Fibroblast of skin of scalp (primary cell): ENCODE results near the gene FRRS1.
"Not testable (repeated sequence)": the region's sequence is repeated elsewhere in the genome, so short reads cannot be mapped to it uniquely, and the experiment has no call there.

Experiments used
- DNase-seq: peaks from one replicate; pipeline ENCODE4 v3.0.0-alpha.2; 2013

Gene FRRS1

DNA sequence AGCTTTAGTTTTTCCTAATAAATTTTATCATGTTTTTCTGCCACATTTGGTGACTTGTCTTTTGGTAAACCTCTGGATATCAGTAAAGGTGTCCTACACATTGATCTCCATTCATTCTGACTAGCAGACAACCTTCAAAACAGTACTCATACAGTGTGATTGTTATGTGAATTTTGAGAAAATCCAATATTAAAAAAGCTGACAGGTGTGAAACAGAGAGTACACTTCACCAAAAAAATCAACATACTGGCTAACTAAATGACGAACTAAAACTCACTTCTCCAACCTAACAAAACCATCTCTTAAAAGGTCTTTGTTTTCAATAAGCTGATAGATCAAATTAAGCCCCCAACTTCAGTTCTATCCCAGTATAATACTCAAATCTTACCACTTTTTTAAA lies 1.5 kb downstream of the FRRS1 start:
- no peak for DNase-seq

DNA sequence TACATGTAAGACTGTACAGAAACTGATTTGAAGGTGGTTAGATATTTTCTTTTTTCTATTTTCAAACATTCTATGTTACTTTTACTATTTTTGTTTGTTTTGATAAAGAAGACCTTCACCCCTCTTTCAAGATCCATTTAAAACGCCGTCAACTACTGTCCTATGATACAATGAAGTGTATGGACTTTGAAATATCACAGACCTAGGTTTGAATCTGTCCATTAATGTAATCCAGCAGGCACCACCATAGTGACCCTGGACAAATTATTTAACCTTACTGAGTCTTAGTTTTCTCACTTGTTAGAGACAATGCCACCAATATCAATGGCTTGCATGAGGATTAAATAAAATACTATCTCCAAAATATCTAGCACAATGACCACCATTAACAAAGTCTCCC lies 2.0 kb downstream of the FRRS1 start:
- no peak for DNase-seq

DNA sequence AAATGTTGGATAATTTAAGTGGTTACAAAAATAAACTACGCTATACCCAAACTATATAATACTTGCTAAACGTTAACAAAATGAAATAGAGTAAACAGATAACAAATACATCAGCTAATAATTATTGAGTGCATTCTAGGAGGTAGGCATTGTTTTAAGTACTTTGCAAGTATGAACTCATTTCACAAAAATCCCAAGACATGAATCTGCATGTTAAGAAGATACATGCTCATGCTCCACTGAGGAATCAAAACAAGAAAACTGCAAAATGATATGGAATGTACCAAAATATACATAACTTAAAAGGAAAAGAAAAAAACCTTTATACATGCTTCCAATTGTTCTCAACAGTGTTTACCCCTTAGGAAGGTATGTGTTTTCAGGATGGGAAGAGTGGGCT lies 2.5 kb downstream of the FRRS1 start:
- DNase-seq: peak; percentile 15

DNA sequence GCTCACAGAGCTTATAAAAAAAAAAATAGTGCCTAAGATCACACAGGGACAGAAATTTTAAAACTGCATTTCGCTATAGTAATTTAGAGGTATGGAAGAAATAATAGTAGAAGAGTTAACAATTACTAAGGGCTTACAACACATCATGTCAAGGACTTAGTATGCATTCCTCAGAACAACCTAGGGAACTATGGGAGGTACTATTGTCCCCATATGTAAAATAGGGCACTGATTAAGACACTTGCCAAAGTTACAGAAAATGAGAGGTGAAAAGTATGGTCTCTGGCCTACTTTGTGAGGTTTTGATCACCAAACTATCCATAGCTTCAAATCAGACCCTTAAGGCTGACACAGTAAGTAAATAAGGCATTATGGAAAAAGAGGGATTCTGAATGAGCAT lies 4.7 kb downstream of the FRRS1 start:
- DNase-seq: no peak

DNA sequence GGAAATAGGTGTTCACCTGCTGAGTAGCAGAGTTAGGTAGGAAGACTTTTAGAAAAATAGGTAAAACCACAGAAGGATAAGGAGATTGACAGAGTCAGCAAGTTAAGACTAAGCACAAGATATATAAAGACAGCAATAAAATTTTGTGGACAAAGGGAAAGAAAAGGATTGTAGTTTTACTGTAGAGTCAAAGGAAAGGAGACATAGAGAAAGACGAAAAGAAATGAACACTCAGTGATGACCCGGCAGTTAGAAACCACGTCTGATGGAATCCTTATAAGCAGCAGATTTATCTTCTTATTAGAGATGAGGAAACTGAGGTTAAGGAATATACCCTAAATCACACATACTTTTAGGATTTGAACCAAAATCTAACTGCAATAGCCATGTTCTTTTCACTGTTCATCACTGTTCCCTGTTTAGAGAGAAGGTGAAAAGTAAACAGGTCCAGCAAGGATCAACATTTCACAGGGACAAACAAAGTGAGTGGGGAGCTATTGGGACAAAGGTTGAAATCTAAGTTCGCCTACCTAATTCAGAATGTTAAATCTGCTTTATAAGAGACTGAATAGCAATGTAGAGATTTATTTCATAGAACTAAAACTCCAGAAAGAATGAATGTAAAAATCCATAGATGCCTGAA lies 6.8 kb downstream of the FRRS1 start:
- DNase-seq: no peak

DNA sequence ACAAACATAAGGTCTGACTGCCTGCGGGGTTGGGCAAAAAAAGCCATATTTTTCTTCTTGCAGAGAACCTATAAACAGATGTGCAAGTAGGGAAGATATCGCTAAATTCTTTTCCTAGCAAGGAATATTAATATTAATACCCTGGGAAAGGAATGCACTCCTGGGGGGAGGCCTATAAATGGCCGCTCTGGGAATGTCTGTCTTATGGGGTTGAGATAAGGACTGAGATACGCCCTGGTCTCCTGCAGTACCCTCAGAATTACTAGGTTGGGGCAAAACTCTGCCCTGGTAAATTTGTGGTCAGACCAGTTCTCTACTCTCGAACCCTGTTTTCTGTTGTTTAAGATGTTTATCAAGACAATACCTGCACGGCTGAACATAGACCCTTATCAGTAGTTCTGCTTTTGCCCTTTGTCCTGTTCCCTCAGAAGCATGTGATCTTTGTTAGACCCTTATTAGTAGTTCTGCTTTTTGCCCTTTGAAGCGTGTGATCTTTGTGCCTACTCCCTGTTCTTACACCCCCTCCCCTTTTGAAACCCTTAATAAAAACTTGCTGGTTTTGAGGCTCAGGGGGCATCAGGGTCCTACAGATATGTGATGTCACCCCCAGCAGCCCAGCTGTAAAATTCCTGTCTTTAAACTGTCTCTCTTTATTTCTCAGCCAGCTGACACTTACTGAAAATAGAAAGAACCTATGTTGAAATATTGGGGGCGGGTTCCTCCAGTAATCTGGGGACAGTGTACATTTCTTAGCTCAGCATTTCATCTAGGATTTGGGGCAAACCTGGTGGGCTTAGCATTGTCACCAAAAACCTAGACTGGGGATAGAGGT lies 7.5 kb downstream of the FRRS1 start:
- DNase-seq: not testable (repeated sequence)

DNA sequence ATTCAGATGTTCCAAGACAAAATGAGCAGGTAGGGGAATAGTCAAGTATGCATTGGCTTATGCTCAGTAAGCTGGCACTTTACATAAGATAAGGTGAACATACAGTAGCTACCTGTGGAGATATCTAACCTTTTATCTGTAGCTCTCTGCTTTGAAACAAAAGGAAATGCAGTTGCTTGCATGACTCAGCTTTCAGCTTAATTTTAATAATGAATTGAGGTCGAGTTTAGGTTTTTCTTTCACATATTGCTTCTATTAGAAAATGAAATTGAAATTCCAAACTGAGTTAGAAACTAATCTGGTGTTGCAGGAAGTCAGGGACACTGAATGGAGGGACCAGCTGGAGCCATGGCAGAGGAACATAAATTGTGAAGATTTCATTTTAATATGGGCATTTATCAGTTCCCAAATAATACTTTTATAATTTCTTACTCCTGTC lies 8.3 kb downstream of the FRRS1 start:
- no peak for DNase-seq

DNA sequence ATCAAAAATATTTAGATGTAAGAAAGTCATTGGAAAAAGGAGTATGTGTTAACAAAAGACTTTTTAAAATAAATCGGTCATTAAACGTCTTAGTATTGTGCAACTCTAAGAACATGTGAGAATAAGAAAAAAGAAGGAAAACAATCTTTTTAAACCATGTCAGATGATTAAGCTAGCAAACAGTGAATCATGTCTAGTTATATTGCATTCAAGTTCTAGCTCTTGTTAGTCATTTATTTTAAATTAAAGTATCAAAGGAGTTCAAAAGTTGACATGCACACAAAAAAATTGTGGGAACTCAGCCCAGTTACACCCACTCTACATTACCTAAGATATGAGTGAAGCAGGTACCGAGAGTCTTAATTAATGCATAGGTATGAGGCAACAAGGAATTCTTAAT lies 9.8 kb downstream of the FRRS1 start:
- DNase-seq: no peak

DNA sequence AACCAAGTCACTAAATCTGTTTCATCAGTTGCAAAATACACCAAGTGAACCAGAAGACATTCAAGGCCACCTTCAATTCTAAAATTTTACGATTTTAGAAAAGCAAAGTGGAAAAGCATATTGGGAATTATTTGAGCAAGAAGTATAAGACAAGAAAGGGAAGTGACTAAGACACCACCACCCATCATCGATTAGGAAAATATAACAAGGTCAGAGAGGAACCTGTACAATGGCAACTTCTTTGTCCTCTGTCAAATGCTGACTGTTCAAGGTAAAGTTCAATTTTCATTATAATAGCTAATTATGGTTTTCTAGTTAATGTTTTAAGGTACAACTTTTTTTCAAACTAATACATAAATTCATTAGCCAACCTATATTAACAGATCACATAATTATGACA lies 10.8 kb downstream of the FRRS1 start:
- DNase-seq: no peak

DNA sequence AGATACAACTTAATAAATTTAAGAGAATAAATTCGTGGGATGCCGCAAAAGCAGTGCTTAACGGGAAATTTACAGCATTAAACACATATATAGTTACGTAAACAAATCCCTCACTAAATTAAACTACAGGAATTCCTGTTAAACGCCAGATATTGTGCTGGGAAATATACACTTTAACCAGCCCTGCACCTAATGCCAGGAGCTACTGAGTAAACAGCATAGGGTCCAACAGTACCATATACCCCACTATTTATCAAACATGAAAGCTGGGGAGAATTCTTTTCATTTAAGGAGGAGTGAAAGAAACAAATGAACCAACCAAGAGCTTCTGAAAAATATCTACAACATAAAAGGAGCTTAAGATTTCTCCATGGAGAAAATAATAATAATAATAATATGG lies 11.7 kb downstream of the FRRS1 start:
- DNase-seq: no peak

DNA sequence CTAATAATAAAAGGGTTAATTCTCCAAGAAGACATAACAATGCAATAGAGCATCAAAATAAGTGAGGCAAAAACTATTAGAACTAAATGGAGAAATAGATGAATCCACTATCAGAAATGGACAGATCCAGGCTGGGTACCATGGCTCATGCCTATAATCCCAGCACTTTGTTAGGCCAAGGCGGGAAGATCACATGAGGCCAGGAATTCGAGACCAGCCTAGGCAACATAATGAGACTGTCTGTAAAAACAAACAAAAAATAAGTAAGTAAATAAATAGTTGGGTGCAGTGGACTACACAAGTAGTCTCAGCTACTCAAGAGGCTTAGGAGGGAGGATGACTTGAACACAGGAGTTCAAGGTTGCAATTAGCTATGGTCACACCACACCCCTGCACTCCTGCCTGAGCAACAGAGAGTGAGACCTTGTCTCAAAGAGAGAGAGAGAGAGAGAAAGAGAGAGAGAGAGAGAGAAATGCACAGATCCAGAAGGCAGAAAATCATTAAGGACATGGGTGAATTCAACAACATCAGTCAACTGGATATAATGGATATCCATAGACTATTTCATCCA lies 12.3 kb downstream of the FRRS1 start:
- DNase-seq: no peak

DNA sequence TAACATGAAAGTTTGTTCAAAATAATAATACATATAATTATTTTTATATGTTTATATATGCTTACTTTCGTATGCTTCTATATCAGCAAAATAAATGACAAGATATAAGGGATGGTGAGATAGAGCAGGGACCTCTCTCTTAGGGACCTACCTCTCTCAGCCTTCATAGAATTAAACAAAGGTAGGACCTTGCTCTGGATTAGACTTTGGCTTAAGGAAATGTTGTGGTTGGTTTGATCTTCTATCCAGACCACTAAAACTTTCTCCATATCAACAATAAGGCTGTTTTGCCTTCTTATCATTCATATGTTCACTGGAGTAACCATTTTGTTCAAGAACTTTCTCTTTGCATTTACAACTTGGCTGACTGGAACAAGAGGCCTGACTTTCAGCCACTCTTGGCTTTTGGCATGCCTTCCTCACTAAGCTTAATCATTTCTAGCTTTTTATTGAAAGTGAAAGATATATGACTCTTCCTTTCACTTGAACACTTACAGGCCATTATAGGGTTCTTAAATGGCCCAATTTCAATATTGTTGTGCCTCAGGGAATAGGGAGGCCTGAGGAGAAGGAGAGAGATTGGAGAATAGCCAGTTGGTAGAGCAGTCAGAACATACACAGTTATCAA lies 14.4 kb downstream of the FRRS1 start:
- no peak for DNase-seq

DNA sequence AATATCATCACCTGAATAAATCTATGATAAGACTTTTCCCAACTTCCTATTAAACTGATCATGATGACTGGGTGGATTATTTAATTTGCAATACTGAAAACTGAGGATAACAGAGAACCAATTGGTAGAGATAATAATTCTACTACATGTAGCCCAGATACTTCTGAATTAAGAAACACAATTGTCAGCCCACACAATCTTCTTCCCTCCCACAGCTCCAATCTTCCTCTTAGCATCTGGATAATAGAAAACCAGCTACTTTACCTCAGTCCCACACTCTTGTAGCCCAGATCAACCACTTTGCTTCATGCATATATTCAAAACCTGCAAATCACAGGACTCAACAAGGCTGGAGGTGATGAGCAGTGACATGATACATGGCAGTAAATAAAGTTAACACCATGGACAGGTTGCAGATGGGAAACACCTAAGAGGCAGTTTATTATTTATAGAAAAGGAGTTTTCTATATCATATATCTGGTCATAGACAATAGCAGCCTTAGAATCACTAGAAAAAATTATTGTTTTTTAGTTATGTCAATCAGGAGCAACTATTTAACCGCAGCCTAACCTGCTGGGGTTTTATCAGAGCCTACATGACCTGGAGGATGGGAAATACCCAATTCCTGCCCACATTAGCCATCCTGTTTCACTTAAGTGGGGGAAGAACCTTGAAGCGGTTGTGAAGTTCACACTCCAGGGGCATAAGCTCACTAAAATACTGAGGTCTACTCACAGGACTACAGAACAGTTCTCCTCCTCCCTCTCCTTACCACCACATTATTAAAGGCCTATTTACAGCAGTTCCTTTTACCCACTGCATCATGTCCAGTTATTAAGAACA lies 16.7 kb downstream of the FRRS1 start:
- DNase-seq: no peak

DNA sequence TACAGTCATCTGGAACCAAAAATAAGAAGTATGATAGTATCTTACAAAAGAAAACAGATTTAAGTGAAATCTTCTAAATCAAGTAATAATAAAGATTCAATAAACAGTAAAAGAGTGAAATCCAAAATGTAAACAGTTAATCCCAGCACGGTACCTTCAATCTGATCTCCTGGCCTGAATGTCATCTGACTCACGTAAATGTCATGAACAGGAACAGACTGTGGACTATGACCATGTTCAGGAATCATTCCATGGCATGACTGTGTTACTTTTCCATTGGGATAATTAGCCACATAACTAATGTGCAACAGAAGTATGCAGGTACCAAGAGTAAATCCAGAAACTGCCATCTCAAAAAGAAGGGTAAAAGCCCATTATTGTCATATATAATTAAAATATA lies 18.0 kb downstream of the FRRS1 start:
- no peak for DNase-seq

DNA sequence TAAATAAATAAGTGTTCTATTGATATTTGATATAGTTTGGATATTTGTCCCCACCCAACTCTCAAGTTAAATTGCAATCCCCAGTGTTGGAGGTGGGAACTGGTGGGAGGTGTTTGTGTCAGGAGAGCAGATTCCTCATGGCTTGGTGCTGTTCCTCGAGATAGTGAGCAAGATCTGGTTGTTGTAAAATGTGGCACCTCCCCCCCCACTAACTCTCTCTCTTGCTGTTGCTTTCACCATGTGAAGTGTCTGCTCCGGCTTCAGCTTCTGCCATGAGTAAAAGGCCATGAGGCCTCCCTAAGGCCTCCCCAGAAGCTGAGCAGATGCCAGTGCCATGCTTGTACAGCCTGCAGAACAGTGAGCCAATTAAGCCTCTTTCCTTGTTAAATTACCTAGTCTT lies 20.8 kb downstream of the FRRS1 start:
- DNase-seq: no peak

DNA sequence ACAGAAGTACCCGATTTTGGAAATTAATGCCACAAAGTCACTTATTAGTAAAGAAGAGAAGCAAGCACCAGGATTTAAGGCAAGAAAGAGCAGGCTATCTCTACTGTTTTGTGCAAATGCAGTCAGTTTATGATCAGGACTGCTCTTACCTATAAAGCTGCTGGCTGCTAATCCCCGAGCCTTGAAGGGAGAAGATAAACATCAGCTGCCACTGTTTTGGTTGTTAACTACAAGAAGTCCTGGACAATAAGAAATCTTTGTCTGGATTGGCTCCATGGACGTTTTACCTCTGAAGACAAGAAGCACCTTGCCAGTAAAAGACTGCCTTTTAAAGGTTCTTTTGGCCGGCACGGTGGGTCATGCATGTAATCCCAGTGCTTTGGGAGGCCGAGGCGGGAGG lies 21.4 kb downstream of the FRRS1 start:
- DNase-seq: no peak

DNA sequence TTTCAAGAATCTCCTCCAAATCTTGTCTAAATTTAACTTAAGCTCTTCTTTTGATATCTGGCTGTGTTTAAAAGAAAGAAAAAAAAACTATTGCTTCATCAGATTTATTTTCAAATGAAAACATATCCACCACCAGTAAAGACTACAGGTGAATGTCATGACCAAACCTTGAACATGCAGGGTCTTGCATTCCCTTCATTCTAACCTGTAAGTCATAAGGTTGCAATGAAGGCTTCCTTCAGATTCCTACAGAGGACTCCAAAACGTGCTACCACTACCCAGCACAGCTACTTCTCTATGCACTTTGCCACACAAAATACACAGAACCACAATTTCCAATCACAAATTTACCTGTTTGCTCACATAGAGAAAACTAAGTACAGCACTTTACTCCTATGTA lies 26.3 kb downstream of the FRRS1 start:
- no peak for DNase-seq

DNA sequence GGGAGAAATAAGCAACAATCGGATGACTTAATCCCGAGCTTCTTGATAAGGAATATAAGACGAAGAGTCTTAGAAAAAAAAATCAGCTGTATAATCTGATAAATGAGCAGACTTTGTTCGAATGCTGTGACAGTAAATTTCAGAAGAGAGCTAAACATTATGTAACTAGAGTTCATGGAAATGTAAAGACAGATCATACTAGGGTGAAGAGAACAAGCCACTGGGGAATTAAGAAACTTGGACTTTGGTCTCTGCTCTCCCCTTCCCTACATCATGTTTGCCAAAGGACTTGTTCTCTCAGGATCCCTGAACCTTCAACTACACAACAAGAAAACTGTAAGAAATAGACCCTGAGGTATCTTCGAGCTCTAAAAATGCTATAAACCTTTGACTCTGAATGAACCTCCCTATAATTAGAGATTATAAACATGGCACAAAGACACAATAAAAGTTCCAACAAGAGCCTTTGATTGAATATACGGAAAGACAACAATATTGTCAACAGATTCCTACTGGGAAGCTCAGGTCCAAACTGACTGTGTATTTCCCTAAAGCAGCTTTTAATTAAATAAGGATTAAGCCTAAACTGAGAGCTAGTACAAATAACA lies 27.5 kb downstream of the FRRS1 start:
- DNase-seq: no peak

DNA sequence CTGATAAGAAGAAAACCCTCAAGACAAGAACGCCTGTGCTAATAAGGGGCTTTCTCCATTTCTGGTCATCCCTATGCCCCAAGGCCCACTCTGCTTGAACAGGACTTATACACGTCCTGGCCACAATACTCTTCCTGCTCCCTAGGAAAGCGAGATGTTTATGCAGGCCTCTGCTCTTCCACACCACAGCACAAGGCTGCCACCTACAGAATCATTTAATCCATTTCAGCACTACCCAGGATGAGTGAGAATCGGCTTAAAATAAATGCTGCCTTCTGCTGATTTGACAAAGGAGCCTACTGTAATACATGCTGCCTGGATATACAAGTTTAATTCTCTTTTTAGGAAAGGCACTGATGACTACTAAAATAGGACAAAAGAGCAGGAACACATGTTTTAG lies 29.4 kb downstream of the FRRS1 start:
- peak; percentile 77 for DNase-seq

DNA sequence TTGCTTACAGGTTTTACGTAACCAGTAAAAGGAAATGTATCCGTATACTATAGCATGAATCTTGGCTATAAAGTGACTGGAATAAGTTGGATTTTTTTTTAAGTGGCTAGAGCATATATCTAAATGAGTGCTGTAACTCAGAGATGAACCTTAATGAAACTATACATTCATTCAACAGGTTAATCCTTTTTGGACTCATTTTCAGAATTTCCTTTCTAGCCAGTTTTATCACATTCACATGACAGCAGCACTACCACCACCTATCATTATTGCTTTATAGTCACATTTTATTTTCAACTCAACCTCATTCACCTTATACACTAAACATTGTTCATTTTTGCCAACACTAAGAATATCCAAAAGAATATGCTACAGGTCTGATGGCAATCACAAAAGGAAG lies 30.6 kb downstream of the FRRS1 start:
- no peak for DNase-seq

DNA sequence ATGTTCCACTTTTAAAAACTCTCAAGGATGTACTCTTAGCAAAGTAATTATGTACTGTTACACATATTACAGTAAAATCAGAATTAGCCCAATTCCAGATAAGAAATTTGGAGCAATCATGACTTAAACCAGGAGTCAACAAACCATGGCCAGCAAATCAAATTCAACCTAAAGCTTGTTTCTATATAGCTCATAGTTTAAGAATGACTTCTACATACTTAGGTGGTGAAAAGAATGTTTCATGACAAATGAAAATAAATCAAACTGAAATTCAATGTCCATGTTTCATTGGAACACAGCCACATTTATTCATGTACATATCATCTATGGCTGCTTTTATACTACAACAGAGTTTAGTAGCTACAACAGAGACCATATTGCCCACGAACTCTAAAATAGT lies 35.1 kb downstream of the FRRS1 start:
- DNase-seq: peak; percentile 90
